Psoas muscle (tissue), 8 donors: ENCODE results near the gene SQSTM1. TPM values are rescaled to one million over a fixed set of nuclear protein-coding genes. Genes with fewer than 3 reads are reported as not detected.

Experiments used
- ATAC-seq, 4 donors: fragments of 200-7000 bp; cut with Tn5 transposase; one replicate each; pipeline ENCODE4 v1.9.1; 2020; ENCODE audit warnings: moderate library complexity in 3 of 4, mild to moderate bottlenecking in 2 of 4
- DNase-seq, 2 donors: peaks; one replicate each; pipeline ENCODE4 v3.0.0-alpha.2; 2020
- H3K27ac ChIP-seq: fragments of 200-600 bp; one replicate; pipeline ENCODE4 v1.8.0; 2022
- H3K27me3 ChIP-seq, 3 donors: fragments of 200-600 bp in 1 of 3; one replicate each; pipeline versions ENCODE4 v1.6.1 to v1.8.0; 2013 to 2022; ENCODE audit warnings: low read length in 2 of 3, mild to moderate bottlenecking in 2 of 3, moderate library complexity in 1 of 3; ENCODE audit not compliant: insufficient read depth in 3 of 3
- H3K36me3 ChIP-seq, 2 donors: fragments of 200-600 bp in 1 of 2; one replicate each; pipeline versions ENCODE4 v1.6.1 to v1.8.0; 2013 to 2022; ENCODE audit warnings: low read depth in 1 of 2, mild to moderate bottlenecking in 1 of 2, moderate library complexity in 1 of 2; ENCODE audit not compliant: insufficient read depth in 1 of 2
- H3K4me1 ChIP-seq: fragments of 200-600 bp; one replicate; pipeline ENCODE4 v1.8.0; 2022
- H3K4me3 ChIP-seq: fragments of 200-600 bp; one replicate; pipeline ENCODE4 v1.8.0; 2022; ENCODE audit warnings: mild to moderate bottlenecking
- H3K9me3 ChIP-seq: fragments of 200-600 bp; one replicate; pipeline ENCODE4 v1.8.0; 2022
- CTCF ChIP-seq: fragments of 200-600 bp; IDR thresholded peaks from one replicate; pipeline ENCODE4 v1.8.0; 2022; ENCODE audit warnings: antibody characterized with exemption
- WGBS, 3 donors: extraction: QIAGEN DNeasy Blood & Tissue Kit; methylation state at CpG; one replicate each; pipeline versions ENCODE4 v1.1.6 to v1.1.7; 2013; 5-methylcytosine and 5-hydroxymethylcytosine counted together
- intact Hi-C, 2 donors: fragments of 100-400 bp; cut with DNase I; formaldehyde crosslinking; loops; one replicate each; pipeline versions ENCODE4 v1.11.0 to v1.14.2; 2022
- polyA plus RNA-seq, 3 donors: library from polyadenylated mRNA; stranded (reverse); fragments of 200-250 nt; gene quantifications; one replicate each; pipeline ENCODE4 v1.2.3, GENCODE V29; 2013
- total RNA-seq, 4 donors: library from RNA; stranded (reverse); fragmentation: NEBNext Ultra II Directional in 2 of 4; extraction: Animal tissue kit (Norgen Biotek cat#: 25700) in 2 of 4; gene quantifications; one replicate each; pipeline versions ENCODE4 v1.2.1 to v1.2.4, GENCODE V29; 2021 to 2023
- donor health status: healthy with polysubstance abuse.
- donor health status: DM: no; HTN: no; CAD: no; lungs with moderate emphysema.
- donor health status: Bipolar disorder and iron deficiency.
- donor health status: healthy.
- donor health status: DM: yes; HTN: yes; CAD: no.
- donor health status: DM: no; HTN: no; CAD: no.
- donor health status: DM: no; HTN: no; CAD: no.
- donor health status: DM: yes; HTN: yes; CAD: no.

SQSTM1 gene
- total and polyA plus RNA-seq, 7 donors = 463 to 1,199 (median 707) TPM

GRCh38 chr5:179818746-179819295 lies 1.9 kb upstream of the SQSTM1 start:
- H3K27me3 ChIP-seq = no peaks in the 10 kb centered on the region
- H3K9me3 ChIP-seq = no peaks in the 10 kb centered on the region
- intact Hi-C loops = loop anchor here in 1 of 2 donors (1.0 kb wide), 1 partner anchor 87 kb away; the partner anchor contains the start of gene MAML1
- peaks cover 2 to 26% of the 10 kb centered on the region in 2 donors for H3K36me3 ChIP-seq
- ATAC-seq (peak; percentile 71 to 79 (median 77)), DNase-seq (peak; percentile 95 to 98)
- peaks cover 43% of the 10 kb centered on the region for H3K4me1 ChIP-seq
- peak overlapping the region; percentile 100 for H3K27ac ChIP-seq
- peak overlapping the region; percentile 99 for H3K4me3 ChIP-seq
- 0 to 1% (median 1%) methylated on average over 17 to 35 of the region's 35 CpGs for WGBS, 3 donors
- no peak for TF ChIP-seq CTCF

- H3K4me3 ChIP-seq = peak overlapping the region; percentile 99
- WGBS, 3 donors = 12 to 21% (median 14%) methylated on average over 23 to 26 of the region's 26 CpGs
- H3K9me3 ChIP-seq = no peaks in the 10 kb centered on the region
- intact Hi-C loops = loop anchor here in 1 of 2 donors (1.0 kb wide), 1 partner anchor 87 kb away; the partner anchor contains the start of gene MAML1
- DNase-seq (peak; percentile 81 to 91), ATAC-seq (peak; percentile 57 to 67 (median 60))
- H3K4me1 ChIP-seq = peaks cover 50% of the 10 kb centered on the region
- TF ChIP-seq CTCF = no peak
- peaks cover 2 to 29% of the 10 kb centered on the region in 2 donors for H3K36me3 ChIP-seq
- peak overlapping the region; percentile 100 for H3K27ac ChIP-seq
- no peaks in the 10 kb centered on the region for H3K27me3 ChIP-seq
These were observed 1.2 kb upstream of the SQSTM1 start for GRCh38 chr5:179819296-179820126.

GRCh38 chr5:179820127-179820482 lies 600 bp upstream of the SQSTM1 start:
- peaks cover 7 to 35% of the 10 kb centered on the region in 2 donors for H3K36me3 ChIP-seq
- no peak for DNase-seq
- H3K27ac ChIP-seq = peak overlapping the region; percentile 100
- ATAC-seq = peak in 3 of 4 donors; percentile 1 to 9 (median 2)
- intact Hi-C loops = no loop called here
- no peak for TF ChIP-seq CTCF
- no peaks in the 10 kb centered on the region for H3K9me3 ChIP-seq
- H3K4me3 ChIP-seq = peak overlapping the region; percentile 99
- WGBS, 3 donors = 10 to 31% (median 10%) methylated on average over 12 of the region's 12 CpGs
- H3K4me1 ChIP-seq = peaks cover 55% of the 10 kb centered on the region
- no peaks in the 10 kb centered on the region for H3K27me3 ChIP-seq

GRCh38 chr5:179821298-179822058 lies 773 bp downstream of the SQSTM1 start:
- intact Hi-C loops = no loop called here
- TF ChIP-seq CTCF = no peak
- peak; percentile 63 to 70 (median 68) for ATAC-seq
- 0 to 1% (median 0%) methylated on average over 49 to 54 of the region's 54 CpGs for WGBS, 3 donors
- H3K4me3 ChIP-seq = peak overlapping the region; percentile 99
- H3K36me3 ChIP-seq = peaks cover 7 to 48% of the 10 kb centered on the region in 2 donors
- peak overlapping the region; percentile 100 for H3K27ac ChIP-seq
- H3K4me1 ChIP-seq = peaks cover 68% of the 10 kb centered on the region
- peak; percentile 94 to 98 for DNase-seq
- H3K27me3 ChIP-seq = no peaks in the 10 kb centered on the region
- H3K9me3 ChIP-seq = no peaks in the 10 kb centered on the region
